A673 (cell line): Measurements from ENCODE around the gene STIM1. TPM values are rescaled to one million over a fixed set of nuclear protein-coding genes. Genes with fewer than 3 reads are reported as not detected.

Experiments used
- BruUV-seq: library from RNA; stranded (reverse); fragments of 400-500 nt; replicated peaks from 2 replicates; lab custom pipeline; 2021; lab: Mats Ljungman, UMichigan
- CTCF ChIA-PET: fragments of 300-600 bp; sonication (Branson Sonifier 250); formaldehyde crosslinking; loops from one replicate; lab custom pipeline; 2022; ENCODE audit warnings: antibody characterized with exemption; lab: Charles Lee
- POLR2A ChIA-PET: fragments of 300-600 bp; sonication (Branson Sonifier 250); formaldehyde crosslinking; loops from one replicate; lab custom pipeline; 2022; ENCODE audit warnings: antibody characterized with exemption; ENCODE audit not compliant: low non-redundant PET; lab: Charles Lee
- DNase-seq: peaks from one replicate; pipeline ENCODE4 v3.0.0-alpha.2; 2015; ENCODE audit warnings: low spot score
- H3K27ac ChIP-seq: fragments of 200-600 bp; sonication (generic); 2 replicates; pipeline ENCODE4 v1.5.1; 2016; ENCODE audit warnings: mixed run types, low read depth, mild to moderate bottlenecking, mixed read lengths, antibody characterized with exemption, low read length; ENCODE audit not compliant: poor library complexity, severe bottlenecking
- H3K27me3 ChIP-seq: fragments of 200-600 bp; sonication (generic); replicated peaks from 2 replicates; pipeline ENCODE4 v1.6.1; 2017; ENCODE audit warnings: mixed run types, low read depth, mild to moderate bottlenecking, mixed read lengths, antibody characterized with exemption, low read length; ENCODE audit not compliant: insufficient read depth, poor library complexity
- H3K36me3 ChIP-seq: fragments of 200-600 bp; sonication (generic); 2 replicates; pipeline ENCODE4 v1.6.1; 2016; ENCODE audit warnings: mixed run types, mild to moderate bottlenecking, mixed read lengths, antibody characterized with exemption, low read length; ENCODE audit not compliant: insufficient read depth, poor library complexity, severe bottlenecking
- H3K4me1 ChIP-seq: fragments of 200-600 bp; sonication (generic); 2 replicates; pipeline ENCODE4 v1.6.1; 2017; ENCODE audit warnings: mixed run types, mild to moderate bottlenecking, mixed read lengths, antibody characterized with exemption, low read length; ENCODE audit not compliant: insufficient read depth, poor library complexity, severe bottlenecking
- H3K4me3 ChIP-seq: fragments of 200-600 bp; sonication (generic); 2 replicates; pipeline ENCODE4 v1.5.1; 2016; ENCODE audit warnings: low read depth, mixed run types, mild to moderate bottlenecking, mixed read lengths, low read length; ENCODE audit not compliant: poor library complexity, severe bottlenecking
- H3K9me3 ChIP-seq: fragments of 200-600 bp; sonication (generic); 2 replicates; pipeline ENCODE4 v1.6.1; 2016; ENCODE audit warnings: mixed run types, low read depth, mild to moderate bottlenecking, mixed read lengths, antibody characterized with exemption, low read length; ENCODE audit not compliant: poor library complexity, severe bottlenecking
- EZH2 ChIP-seq: fragments of 200-600 bp; sonication (generic); IDR thresholded peaks from 2 replicates; pipeline ENCODE4 v1.6.1; 2017; ENCODE audit warnings: borderline replicate concordance, low read depth, mild to moderate bottlenecking, mixed read lengths, antibody characterized with exemption, low read length; ENCODE audit not compliant: poor library complexity, severe bottlenecking
- intact Hi-C: fragments of 100-400 bp; cut with micrococcal nuclease; formaldehyde crosslinking; loops from one replicate; pipeline ENCODE4 v1.10.0; 2022; ENCODE audit not compliant: unreplicated experiment
- total RNA-seq: library from RNA; stranded (reverse); gene quantifications from 2 replicates; pipeline ENCODE4 v1.2.3, GENCODE V29; 2021
- TF ChIP-seq, protein P1 (sequence below): fragments of 300-800, 200-600 bp; sonication (generic); conservative IDR thresholded peaks from 2 replicates; pipeline ENCODE4 v1.5.1; 2017; ENCODE audit warnings: low read depth, mild to moderate bottlenecking, antibody characterized with exemption, low read length, moderate library complexity, mixed read lengths

Gene STIM1
- total RNA-seq, 1 experiment from 2014 or later: 14.2 TPM

DNA sequence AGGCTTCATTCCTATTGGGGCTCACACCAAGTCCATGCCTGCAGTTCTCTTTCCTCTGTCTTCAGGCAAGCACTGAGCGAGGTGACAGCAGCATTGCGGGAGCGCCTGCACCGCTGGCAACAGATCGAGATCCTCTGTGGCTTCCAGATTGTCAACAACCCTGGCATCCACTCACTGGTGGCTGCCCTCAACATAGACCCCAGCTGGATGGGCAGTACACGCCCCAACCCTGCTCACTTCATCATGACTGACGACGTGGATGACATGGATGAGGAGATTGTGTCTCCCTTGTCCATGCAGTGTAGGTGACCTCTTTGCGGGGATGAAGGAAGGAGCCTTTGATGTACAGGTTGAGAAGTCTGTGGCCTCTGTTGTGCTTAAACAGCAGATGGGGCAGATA is 227.7 kb downstream of the STIM1 start:
- BruUV-seq: no TSS peak

DNA sequence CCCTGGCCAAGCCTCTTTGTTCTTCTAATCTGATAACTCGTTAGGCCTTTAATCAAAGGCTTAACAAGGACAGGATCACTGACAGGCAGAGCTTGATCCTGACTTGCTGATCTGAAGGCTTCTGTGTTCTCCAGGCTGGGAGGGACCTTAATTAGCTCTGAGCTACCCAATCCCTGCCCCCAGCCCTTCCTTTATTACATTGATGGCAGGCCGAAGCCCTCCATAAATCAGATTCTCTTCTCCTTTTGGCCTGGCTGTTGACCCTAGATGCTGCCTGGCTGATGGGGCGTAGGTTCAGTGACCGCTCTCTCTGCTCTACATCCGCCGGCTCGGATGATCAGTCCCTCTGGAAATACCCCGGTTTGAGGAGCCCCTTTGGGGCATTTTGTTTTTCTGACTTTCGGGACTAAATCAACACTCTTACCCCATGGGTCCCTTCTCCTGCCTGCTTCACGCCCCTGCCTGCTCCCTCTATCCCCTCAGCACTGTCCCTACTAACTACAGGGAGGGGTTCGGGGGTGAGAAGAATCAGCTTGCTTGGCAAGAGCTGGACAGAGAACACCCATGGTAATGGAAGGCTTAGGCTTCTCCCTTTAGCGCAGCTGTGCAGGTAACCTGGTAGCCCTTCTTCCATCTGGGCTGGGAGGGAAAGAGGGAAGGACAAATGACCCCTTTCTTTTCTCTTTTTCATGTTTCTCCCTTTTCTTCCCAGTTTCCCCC is 229.1 kb downstream of the STIM1 start:
- Histone ChIP-seq H3K27me3 (no peaks in the 10 kb centered on the region), H3K9me3 (no peaks in the 10 kb centered on the region), H3K36me3 (no peaks in the 10 kb centered on the region), H3K4me3 (no peak overlapping the region), H3K4me1 (no peaks in the 10 kb centered on the region), H3K27ac (no peak overlapping the region)
- intact Hi-C loops: no loop called here
- DNase-seq: no peak
- ChIA-PET CTCF (no interaction called here), POLR2A (no interaction called here)
- no peak for TF ChIP-seq EZH2
- TF ChIP-seq, protein P1, sequence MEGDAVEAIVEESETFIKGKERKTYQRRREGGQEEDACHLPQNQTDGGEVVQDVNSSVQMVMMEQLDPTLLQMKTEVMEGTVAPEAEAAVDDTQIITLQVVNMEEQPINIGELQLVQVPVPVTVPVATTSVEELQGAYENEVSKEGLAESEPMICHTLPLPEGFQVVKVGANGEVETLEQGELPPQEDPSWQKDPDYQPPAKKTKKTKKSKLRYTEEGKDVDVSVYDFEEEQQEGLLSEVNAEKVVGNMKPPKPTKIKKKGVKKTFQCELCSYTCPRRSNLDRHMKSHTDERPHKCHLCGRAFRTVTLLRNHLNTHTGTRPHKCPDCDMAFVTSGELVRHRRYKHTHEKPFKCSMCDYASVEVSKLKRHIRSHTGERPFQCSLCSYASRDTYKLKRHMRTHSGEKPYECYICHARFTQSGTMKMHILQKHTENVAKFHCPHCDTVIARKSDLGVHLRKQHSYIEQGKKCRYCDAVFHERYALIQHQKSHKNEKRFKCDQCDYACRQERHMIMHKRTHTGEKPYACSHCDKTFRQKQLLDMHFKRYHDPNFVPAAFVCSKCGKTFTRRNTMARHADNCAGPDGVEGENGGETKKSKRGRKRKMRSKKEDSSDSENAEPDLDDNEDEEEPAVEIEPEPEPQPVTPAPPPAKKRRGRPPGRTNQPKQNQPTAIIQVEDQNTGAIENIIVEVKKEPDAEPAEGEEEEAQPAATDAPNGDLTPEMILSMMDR: no peak
- BruUV-seq: no TSS peak

More for the DNA sequence above, 227.7 kb downstream of the STIM1 start:
- H3K4me1 ChIP-seq: no peaks in the 10 kb centered on the region
- TF ChIP-seq, protein P1: no peak
- no peak for DNase-seq
- intact Hi-C loops: no loop called here
- ChIA-PET CTCF (no interaction called here), POLR2A (no interaction called here)
- H3K27me3 ChIP-seq: no peaks in the 10 kb centered on the region
- H3K27ac ChIP-seq: no peak overlapping the region
- no peaks in the 10 kb centered on the region for H3K9me3 ChIP-seq
- no peaks in the 10 kb centered on the region for H3K36me3 ChIP-seq
- no peak overlapping the region for H3K4me3 ChIP-seq

DNA sequence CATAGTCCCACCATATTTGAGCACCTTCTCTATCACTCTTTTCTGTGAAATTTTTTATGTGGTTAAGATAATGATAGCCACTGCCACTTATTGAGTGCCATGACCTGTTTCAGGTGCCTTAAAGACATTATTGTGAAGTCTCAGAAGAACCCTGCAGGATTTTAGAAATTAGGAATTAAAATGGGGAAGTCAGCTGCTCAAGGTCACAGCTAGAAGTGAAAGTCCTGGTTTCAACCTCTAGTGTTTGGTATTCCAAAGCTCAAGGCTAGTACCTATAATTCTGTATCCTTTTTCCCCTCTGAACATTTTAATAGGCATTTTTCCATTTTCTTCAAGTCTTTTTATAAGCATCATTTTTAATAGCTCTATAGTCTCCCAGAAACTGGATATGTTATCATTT is 230.1 kb downstream of the STIM1 start:
- no peaks in the 10 kb centered on the region for H3K36me3 ChIP-seq
- no peak for TF ChIP-seq EZH2
- TF ChIP-seq, protein P1: no peak
- no peaks in the 10 kb centered on the region for H3K27me3 ChIP-seq
- BruUV-seq: no TSS peak
- ChIA-PET CTCF (no interaction called here), POLR2A (no interaction called here)
- H3K9me3 ChIP-seq: no peaks in the 10 kb centered on the region
- DNase-seq: no peak
- no peak overlapping the region for H3K4me3 ChIP-seq
- intact Hi-C loops: no loop called here
- H3K27ac ChIP-seq: no peak overlapping the region
- no peaks in the 10 kb centered on the region for H3K4me1 ChIP-seq
